HEK293 (cell line): ENCODE measurements around the gene RCL1.

Source experiments
- CTCF ChIA-PET: fragments of 350-600 bp; formaldehyde crosslinking; extraction: SDS; loops from one replicate; lab custom pipeline; 2021; ENCODE audit warnings: antibody characterized with exemption; lab: Yijun Ruan, JAX
- POLR2A ChIA-PET: fragments of 300-600 bp; formaldehyde crosslinking; extraction: SDS; loops from one replicate; lab custom pipeline; 2020; ENCODE audit warnings: antibody characterized with exemption, inconsistent platforms; lab: Yijun Ruan, JAX
- H3K27ac ChIP-seq: fragments of 200-500 bp; sonication (Bioruptor generic); 2 replicates; pipeline ENCODE4 v1.5.1; 2014; ENCODE audit warnings: low read depth, low read length, control low read depth, inconsistent platforms; ENCODE audit errors: extremely low read depth
- H3K36me3 ChIP-seq, 2 experiments: fragments of 200-500 bp in 1 of 2; sonication (Bioruptor generic) in 1 of 2; 1 replicate in 1 of 2; 2 replicates in 1 of 2; pipeline ENCODE4 v1.5.1; 2014 to 2017; ENCODE audit warnings: inconsistent platforms in 2 of 2, low read length in 2 of 2; ENCODE audit not compliant: control insufficient read depth in 2 of 2, insufficient read depth in 1 of 2
- H3K4me1 ChIP-seq: fragments of 200-500 bp; sonication (Bioruptor generic); 2 replicates; pipeline ENCODE4 v1.5.1; 2014; ENCODE audit warnings: mild to moderate bottlenecking, low read length, inconsistent platforms; ENCODE audit not compliant: control insufficient read depth, insufficient read depth
- H3K4me3 ChIP-seq: 2 replicates; pipeline ENCODE4 v1.5.1; 2011; ENCODE audit warnings: low read depth, mild to moderate bottlenecking, control low read depth, low read length, moderate library complexity
- H3K9me3 ChIP-seq: fragments of 200-500 bp; sonication (Bioruptor generic); 2 replicates; pipeline ENCODE4 v1.5.1; 2014; ENCODE audit warnings: low read depth, low read length, inconsistent platforms; ENCODE audit not compliant: control insufficient read depth, insufficient read depth
- BCL11A ChIP-seq: fragments of 450-650 bp; formaldehyde crosslinking; IDR thresholded peaks from 2 replicates; pipeline ENCODE4 v1.5.1; 2016; ENCODE audit warnings: low read depth, missing biosample characterization, missing genetic modification characterization
- MEIS1 ChIP-seq: sonication (generic); formaldehyde crosslinking; IDR thresholded peaks from 2 replicates; pipeline ENCODE4 v1.8.1; 2022; ENCODE audit warnings: missing genetic modification reagents, mild to moderate bottlenecking, borderline replicate concordance
- REPIN1 ChIP-seq: fragments of 450-650 bp; formaldehyde crosslinking; IDR thresholded peaks from 2 replicates; pipeline ENCODE4 v1.5.1; 2017; ENCODE audit warnings: missing biosample characterization, missing genetic modification characterization, low read depth
- SCRT2 ChIP-seq: fragments of 450-650 bp; formaldehyde crosslinking; IDR thresholded peaks from 2 replicates; pipeline ENCODE4 v1.5.1; 2016; ENCODE audit warnings: missing biosample characterization, missing genetic modification characterization
- WT1 ChIP-seq: fragments of 450-650 bp; formaldehyde crosslinking; IDR thresholded peaks from 2 replicates; pipeline ENCODE4 v1.5.1; 2016; ENCODE audit warnings: missing biosample characterization, missing genetic modification characterization
- ZBTB1 ChIP-seq: fragments of 450-650 bp; formaldehyde crosslinking; IDR thresholded peaks from 2 replicates; pipeline ENCODE4 v1.5.1; 2016; ENCODE audit warnings: missing biosample characterization, missing genetic modification characterization
- ZFP37 ChIP-seq: fragments of 450-650 bp; formaldehyde crosslinking; IDR thresholded peaks from 2 replicates; pipeline ENCODE4 v1.5.1; 2016; ENCODE audit warnings: missing biosample characterization, missing genetic modification characterization
- ZFP41 ChIP-seq: fragments of 450-650 bp; formaldehyde crosslinking; IDR thresholded peaks from 2 replicates; pipeline ENCODE4 v1.5.1; 2016; ENCODE audit warnings: missing biosample characterization, missing genetic modification characterization, borderline replicate concordance
- ZNF132 ChIP-seq: fragments of 450-650 bp; formaldehyde crosslinking; IDR thresholded peaks from 2 replicates; pipeline ENCODE4 v1.5.1; 2017; ENCODE audit warnings: missing biosample characterization, missing genetic modification characterization, borderline replicate concordance
- ZNF214 ChIP-seq: fragments of 450-650 bp; formaldehyde crosslinking; IDR thresholded peaks from 2 replicates; pipeline ENCODE4 v1.5.1; 2017; ENCODE audit warnings: missing biosample characterization, mild to moderate bottlenecking, missing genetic modification characterization, borderline replicate concordance
- ZNF24 ChIP-seq: fragments of 450-650 bp; formaldehyde crosslinking; IDR thresholded peaks from 2 replicates; pipeline ENCODE4 v1.5.1; 2016; ENCODE audit warnings: missing biosample characterization, missing genetic modification characterization
- ZNF350 ChIP-seq: fragments of 450-650 bp; formaldehyde crosslinking; IDR thresholded peaks from 2 replicates; pipeline ENCODE4 v1.5.0; 2017; ENCODE audit warnings: missing biosample characterization, mild to moderate bottlenecking, missing genetic modification characterization
- ZNF366 ChIP-seq: fragments of 450-650 bp; formaldehyde crosslinking; conservative IDR thresholded peaks from 2 replicates; pipeline ENCODE4 v1.5.1; 2016; ENCODE audit warnings: missing biosample characterization, missing genetic modification characterization
- ZNF544 ChIP-seq: fragments of 450-650 bp; formaldehyde crosslinking; IDR thresholded peaks from 2 replicates; pipeline ENCODE4 v1.5.0; 2017; ENCODE audit warnings: missing biosample characterization, missing genetic modification characterization
- ZNF558 ChIP-seq: fragments of 450-650 bp; formaldehyde crosslinking; IDR thresholded peaks from 2 replicates; pipeline ENCODE4 v1.5.1; 2016; ENCODE audit warnings: missing biosample characterization, missing genetic modification characterization
- ZNF561 ChIP-seq: fragments of 450-650 bp; IDR thresholded peaks from 2 replicates; pipeline ENCODE4 v1.5.1; 2018; ENCODE audit warnings: missing biosample characterization, missing genetic modification characterization, borderline replicate concordance
- ZNF623 ChIP-seq: fragments of 450-650 bp; formaldehyde crosslinking; IDR thresholded peaks from 2 replicates; pipeline ENCODE4 v1.5.1; 2016; ENCODE audit warnings: missing biosample characterization, missing genetic modification characterization
- ZNF792 ChIP-seq: fragments of 450-650 bp; formaldehyde crosslinking; IDR thresholded peaks from 2 replicates; pipeline ENCODE4 v1.5.1; 2016; ENCODE audit warnings: missing biosample characterization, missing genetic modification characterization
- ZNF837 ChIP-seq: fragments of 450-650 bp; formaldehyde crosslinking; IDR thresholded peaks from 2 replicates; pipeline ENCODE4 v1.5.1; 2016; ENCODE audit warnings: missing biosample characterization, missing genetic modification characterization
- TF ChIP-seq, protein P1 (sequence below): fragments of 450-650 bp; formaldehyde crosslinking; IDR thresholded peaks from 2 replicates; pipeline ENCODE4 v1.5.1; 2016; ENCODE audit warnings: missing biosample characterization, missing genetic modification characterization
- TF ChIP-seq, protein P2 (sequence below): fragments of 450-650 bp; formaldehyde crosslinking; IDR thresholded peaks from 2 replicates; pipeline ENCODE4 v1.5.1; 2016; ENCODE audit warnings: missing biosample characterization, missing genetic modification characterization
- TF ChIP-seq, protein P3 (sequence below): fragments of 450-650 bp; formaldehyde crosslinking; IDR thresholded peaks from 2 replicates; pipeline ENCODE4 v1.5.1; 2017; ENCODE audit warnings: missing biosample characterization, missing genetic modification characterization

Gene RCL1

DNA sequence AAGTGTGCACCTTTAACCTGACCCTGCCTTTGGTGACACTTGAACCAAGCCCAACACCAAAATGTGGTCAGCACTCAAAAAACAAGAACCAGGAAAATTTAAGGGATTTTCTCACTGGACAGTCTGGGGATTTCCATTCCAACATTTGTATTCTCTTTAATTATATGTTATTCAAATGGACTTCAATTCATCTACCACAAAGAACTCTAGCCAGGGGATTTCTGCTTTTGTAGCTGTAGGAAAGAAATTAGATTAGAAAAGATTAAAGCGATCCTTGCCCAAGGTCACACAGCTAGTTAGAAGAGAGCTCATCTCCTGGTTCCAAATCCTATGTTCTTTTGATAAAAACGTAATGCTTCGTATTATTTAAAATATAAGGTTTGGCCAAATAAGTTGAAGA lies 97.5 kb downstream of the RCL1 start (continued):
- TF ChIP-seq, protein P1, sequence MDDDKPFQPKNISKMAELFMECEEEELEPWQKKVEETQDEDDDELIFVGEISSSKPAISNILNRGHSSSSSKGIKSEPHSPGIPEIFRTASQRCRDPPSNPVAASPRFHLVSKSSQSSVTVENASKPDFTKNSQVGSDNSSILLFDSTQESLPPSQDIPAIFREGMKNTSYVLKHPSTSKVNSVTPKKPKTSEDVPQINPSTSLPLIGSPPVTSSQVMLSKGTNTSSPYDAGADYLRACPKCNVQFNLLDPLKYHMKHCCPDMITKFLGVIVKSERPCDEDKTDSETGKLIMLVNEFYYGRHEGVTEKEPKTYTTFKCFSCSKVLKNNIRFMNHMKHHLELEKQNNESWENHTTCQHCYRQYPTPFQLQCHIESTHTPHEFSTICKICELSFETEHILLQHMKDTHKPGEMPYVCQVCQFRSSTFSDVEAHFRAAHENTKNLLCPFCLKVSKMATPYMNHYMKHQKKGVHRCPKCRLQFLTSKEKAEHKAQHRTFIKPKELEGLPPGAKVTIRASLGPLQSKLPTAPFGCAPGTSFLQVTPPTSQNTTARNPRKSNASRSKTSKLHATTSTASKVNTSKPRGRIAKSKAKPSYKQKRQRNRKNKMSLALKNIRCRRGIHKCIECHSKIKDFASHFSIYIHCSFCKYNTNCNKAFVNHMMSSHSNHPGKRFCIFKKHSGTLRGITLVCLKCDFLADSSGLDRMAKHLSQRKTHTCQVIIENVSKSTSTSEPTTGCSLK = no peak

DNA sequence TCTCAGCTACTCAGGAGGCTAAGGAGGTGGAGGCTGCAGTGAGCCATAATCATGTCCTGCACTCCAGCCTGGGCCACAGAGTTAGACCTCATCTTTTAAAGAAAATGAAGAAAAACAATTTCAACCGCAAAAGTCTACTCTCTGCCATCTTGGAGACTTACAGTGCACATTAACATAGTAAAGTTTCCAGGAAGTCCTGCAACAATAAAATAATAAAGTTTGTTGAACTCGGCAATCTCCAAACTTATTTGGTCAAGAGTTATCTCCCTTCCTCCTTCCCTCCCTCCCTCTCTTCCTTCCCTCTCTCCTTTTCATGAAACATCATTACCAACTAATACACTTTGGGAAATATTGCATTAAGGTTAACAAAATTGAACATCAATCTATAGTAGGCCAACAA lies 98.2 kb downstream of the RCL1 start:
- Histone ChIP-seq H3K27ac (no peak overlapping the region), H3K4me1 (no peaks in the 10 kb centered on the region), H3K36me3 (no peaks in the 10 kb centered on the region), H3K4me3 (no peak overlapping the region), H3K9me3 (no peaks in the 10 kb centered on the region)
- POLR2A ChIA-PET = no interaction called here
- CTCF ChIA-PET = no interaction called here
- TF ChIP-seq, protein P2, sequence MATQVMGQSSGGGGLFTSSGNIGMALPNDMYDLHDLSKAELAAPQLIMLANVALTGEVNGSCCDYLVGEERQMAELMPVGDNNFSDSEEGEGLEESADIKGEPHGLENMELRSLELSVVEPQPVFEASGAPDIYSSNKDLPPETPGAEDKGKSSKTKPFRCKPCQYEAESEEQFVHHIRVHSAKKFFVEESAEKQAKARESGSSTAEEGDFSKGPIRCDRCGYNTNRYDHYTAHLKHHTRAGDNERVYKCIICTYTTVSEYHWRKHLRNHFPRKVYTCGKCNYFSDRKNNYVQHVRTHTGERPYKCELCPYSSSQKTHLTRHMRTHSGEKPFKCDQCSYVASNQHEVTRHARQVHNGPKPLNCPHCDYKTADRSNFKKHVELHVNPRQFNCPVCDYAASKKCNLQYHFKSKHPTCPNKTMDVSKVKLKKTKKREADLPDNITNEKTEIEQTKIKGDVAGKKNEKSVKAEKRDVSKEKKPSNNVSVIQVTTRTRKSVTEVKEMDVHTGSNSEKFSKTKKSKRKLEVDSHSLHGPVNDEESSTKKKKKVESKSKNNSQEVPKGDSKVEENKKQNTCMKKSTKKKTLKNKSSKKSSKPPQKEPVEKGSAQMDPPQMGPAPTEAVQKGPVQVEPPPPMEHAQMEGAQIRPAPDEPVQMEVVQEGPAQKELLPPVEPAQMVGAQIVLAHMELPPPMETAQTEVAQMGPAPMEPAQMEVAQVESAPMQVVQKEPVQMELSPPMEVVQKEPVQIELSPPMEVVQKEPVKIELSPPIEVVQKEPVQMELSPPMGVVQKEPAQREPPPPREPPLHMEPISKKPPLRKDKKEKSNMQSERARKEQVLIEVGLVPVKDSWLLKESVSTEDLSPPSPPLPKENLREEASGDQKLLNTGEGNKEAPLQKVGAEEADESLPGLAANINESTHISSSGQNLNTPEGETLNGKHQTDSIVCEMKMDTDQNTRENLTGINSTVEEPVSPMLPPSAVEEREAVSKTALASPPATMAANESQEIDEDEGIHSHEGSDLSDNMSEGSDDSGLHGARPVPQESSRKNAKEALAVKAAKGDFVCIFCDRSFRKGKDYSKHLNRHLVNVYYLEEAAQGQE (tag by site-specific recombination) = no peak
- no peak for TF ChIP-seq ZNF214 (tag by site-specific recombination)
- TF ChIP-seq ZFP41 = no peak
- TF ChIP-seq ZNF558 (tag by site-specific recombination) = no peak
- no peak for TF ChIP-seq BCL11A
- no peak for TF ChIP-seq ZFP37
- TF ChIP-seq REPIN1 (tag by site-specific recombination) = no peak
- TF ChIP-seq SCRT2 (tag by site-specific recombination) = no peak

DNA sequence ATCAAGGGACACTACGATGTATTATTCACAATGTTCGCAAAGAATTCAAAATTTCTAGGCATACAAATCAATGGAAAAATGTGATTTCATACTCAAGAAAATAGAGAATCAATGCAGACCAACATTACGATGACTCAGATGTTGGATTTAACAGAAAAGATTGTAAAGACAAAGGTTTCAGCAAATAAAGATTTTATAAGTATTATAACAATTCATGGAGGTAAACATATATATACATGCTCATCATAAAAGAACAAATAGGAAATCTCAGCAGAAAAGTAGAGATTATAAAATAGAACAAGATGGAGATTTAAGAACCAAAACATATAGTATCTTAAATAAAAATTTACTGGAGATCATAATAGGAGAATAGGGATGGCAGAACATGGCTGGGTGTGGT lies 98.9 kb downstream of the RCL1 start:
- Histone ChIP-seq H3K27ac (no peak overlapping the region), H3K36me3 (no peaks in the 10 kb centered on the region), H3K9me3 (no peaks in the 10 kb centered on the region), H3K4me3 (no peak overlapping the region), H3K4me1 (no peaks in the 10 kb centered on the region)
- ChIA-PET POLR2A (no interaction called here), CTCF (no interaction called here)
- TF ChIP-seq ZNF350 (tag by site-specific recombination) = no peak
- TF ChIP-seq ZBTB1 (tag by site-specific recombination) = no peak

DNA sequence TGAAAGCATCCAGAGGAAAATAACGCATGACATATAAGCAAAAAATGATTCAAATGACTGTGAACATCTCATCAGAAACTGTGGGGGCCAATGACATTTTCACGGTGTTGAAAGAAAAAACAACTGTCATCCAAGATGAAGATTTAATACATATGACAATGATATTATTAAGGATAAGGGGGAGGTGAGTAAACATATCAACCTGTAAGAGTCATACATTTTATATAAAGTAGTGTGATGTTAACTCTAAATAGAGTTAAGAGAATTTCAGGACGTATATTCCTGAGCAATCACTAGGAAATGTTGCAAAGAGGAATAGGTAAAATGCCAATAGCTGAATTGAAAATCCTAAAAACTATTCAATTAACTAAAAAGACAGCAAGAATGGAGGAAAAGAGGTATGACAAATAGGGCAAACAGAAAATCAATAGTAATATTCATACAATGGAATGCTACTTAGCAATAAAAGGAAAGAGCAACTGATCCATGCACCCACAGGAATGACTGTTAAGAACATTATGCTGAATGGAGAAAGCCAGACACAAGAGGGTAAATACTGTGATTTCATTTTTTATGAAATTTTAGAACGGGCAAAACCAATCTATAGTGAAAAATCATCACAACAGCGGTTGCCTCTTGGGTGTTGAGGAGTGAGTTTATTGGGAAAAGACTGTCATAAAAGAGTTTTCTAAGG lies 99.9 kb downstream of the RCL1 start:
- H3K4me3 ChIP-seq = no peak overlapping the region
- ChIA-PET CTCF (interaction anchor here (0.7 kb wide), 1 partner anchor 371 kb away, joined by 3 read pairs; no protein-coding TSS in a partner anchor), POLR2A (no interaction called here)
- TF ChIP-seq ZNF366 (tag by site-specific recombination) (no peak), ZNF544 (tag by site-specific recombination) (no peak), ZNF792 (tag by site-specific recombination) (no peak), ZNF837 (tag by site-specific recombination) (no peak), ZNF561 (no peak), WT1 (tag by site-specific recombination) (no peak), ZNF24 (tag by site-specific recombination) (no peak), MEIS1 (CRISPR knock-in tag) (no peak), ZNF623 (tag by site-specific recombination) (no peak), ZNF132 (tag by site-specific recombination) (no peak)
- TF ChIP-seq, protein P3, sequence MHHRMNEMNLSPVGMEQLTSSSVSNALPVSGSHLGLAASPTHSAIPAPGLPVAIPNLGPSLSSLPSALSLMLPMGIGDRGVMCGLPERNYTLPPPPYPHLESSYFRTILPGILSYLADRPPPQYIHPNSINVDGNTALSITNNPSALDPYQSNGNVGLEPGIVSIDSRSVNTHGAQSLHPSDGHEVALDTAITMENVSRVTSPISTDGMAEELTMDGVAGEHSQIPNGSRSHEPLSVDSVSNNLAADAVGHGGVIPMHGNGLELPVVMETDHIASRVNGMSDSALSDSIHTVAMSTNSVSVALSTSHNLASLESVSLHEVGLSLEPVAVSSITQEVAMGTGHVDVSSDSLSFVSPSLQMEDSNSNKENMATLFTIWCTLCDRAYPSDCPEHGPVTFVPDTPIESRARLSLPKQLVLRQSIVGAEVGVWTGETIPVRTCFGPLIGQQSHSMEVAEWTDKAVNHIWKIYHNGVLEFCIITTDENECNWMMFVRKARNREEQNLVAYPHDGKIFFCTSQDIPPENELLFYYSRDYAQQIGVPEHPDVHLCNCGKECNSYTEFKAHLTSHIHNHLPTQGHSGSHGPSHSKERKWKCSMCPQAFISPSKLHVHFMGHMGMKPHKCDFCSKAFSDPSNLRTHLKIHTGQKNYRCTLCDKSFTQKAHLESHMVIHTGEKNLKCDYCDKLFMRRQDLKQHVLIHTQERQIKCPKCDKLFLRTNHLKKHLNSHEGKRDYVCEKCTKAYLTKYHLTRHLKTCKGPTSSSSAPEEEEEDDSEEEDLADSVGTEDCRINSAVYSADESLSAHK = no peak
- no peaks in the 10 kb centered on the region for H3K4me1 ChIP-seq
- no peaks in the 10 kb centered on the region for H3K9me3 ChIP-seq
- H3K27ac ChIP-seq = no peak overlapping the region
- no peaks in the 10 kb centered on the region for H3K36me3 ChIP-seq
